Activated T-cell treated with anti-CD3 and anti-CD28 coated beads for 24 hours (primary cell): Measurements from ENCODE around the gene SLC25A25.
"Not testable (repeated sequence)": the region's sequence is repeated elsewhere in the genome, so short reads cannot be mapped to it uniquely, and the experiment has no call there.

ENCODE experiments used
- DNase-seq: peaks from one replicate; pipeline ENCODE4 v3.0.0-alpha.2; 2020; ENCODE audit warnings: low read depth

The SLC25A25 gene

GRCh38 chr9:128109050-128109709 is 41.1 kb downstream of the SLC25A25 start:
- DNase-seq, result no peak

GRCh38 chr9:128111726-128112125 is 43.7 kb downstream of the SLC25A25 start:
- DNase-seq, result not testable (repeated sequence)

- no peak for DNase-seq
Measured at GRCh38 chr9:128113526-128114325, 45.7 kb downstream of the SLC25A25 start.

- DNase-seq, result no peak
Measured at GRCh38 chr9:128114326-128115186, 46.5 kb downstream of the SLC25A25 start.

GRCh38 chr9:128115187-128116103 is 47.4 kb downstream of the SLC25A25 start:
- DNase-seq, result no peak

- DNase-seq, result no peak
Measured at GRCh38 chr9:128116104-128117083, 48.4 kb downstream of the SLC25A25 start.

GRCh38 chr9:128117613-128118471 is 49.8 kb downstream of the SLC25A25 start:
- DNase-seq, result peak; percentile 94

GRCh38 chr9:128118472-128118857 is 50.4 kb downstream of the SLC25A25 start:
- DNase-seq, result no peak

- DNase-seq, result no peak
Measured at GRCh38 chr9:128118971-128119665, 51.1 kb downstream of the SLC25A25 start.

- DNase-seq, result no peak
Measured at GRCh38 chr9:128120061-128120740, 52.2 kb downstream of the SLC25A25 start.

GRCh38 chr9:128120741-128121465 is 52.9 kb downstream of the SLC25A25 start:
- DNase-seq, result no peak

GRCh38 chr9:128121466-128121810 is 53.4 kb downstream of the SLC25A25 start:
- no peak for DNase-seq

GRCh38 chr9:128121924-128122808 is 54.1 kb downstream of the SLC25A25 start:
- no peak for DNase-seq

GRCh38 chr9:128122809-128123175 is 54.8 kb downstream of the SLC25A25 start:
- no peak for DNase-seq

- DNase-seq, result no peak
Measured at GRCh38 chr9:128123451-128124080, 55.5 kb downstream of the SLC25A25 start.

- no peak for DNase-seq
Measured at GRCh38 chr9:128124451-128124850, 56.4 kb downstream of the SLC25A25 start.
